HG03060 (cell line): ENCODE data around the gene PIK3AP1.

Experiments
- ATAC-seq: cut with Tn5 transposase; IDR thresholded peaks from one replicate; pipeline ENCODE4 v1.9.1; 2021; ENCODE audit warnings: low read depth, moderate number of reproducible peaks; ENCODE audit not compliant: unreplicated experiment

PIK3AP1 gene

DNA sequence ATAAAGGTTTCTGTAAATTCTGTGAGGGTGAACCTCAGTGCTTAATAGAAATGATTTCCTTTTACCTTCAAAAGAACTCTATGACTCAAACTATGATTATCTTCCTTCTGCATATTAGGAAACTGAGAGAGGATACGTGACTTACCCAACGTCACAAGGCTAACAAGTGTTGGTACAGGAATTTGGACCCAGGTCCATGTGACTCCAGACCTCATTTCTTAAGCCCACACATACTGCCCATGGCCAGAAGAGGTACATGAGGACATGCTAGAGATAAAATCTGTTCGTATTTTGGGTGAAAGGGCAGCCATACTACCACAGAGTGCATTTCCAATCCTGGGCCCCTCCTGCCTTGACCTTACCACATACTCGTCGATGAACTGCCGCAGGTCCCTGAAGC, 72.0 kb downstream of the PIK3AP1 start:
- ATAC-seq, result no peak

DNA sequence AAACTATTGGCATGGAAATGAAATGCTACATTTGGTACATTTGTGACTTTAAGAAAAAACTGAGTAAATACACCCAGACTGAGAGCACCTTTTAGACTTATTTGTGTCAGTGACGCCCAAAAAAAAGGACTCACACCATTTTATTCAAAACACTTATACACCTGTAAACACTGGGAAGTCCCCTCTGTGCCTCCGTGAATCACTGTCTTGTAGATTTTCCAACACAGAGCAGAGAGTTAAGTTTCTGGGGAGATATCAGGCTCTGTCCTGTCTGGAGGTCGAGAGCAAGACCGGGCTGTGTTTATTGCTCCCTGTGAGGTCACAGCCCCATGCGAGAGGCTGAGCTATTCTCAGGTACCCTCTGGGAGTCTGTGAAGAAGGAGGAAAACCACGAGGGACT, 72.8 kb downstream of the PIK3AP1 start:
- no peak for ATAC-seq

DNA sequence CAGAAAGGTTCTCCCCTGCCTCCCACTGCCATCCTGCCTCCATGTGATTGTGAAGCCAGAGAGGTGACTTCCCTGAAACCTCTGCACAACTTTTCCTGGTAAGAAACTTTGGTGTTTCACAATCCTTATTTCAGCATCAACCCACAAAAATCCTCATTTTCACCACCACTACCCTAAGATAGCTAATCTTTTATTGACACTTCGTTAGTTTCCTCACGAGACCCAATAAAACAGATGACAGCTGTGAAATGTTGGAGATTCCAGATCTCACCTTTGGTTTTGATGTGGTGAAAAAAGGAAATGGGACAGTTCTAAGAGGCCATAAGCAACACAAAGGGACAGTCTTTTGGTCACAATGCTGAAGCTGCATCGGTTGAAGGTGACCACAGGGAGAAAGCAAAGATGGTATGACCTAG, 73.6 kb downstream of the PIK3AP1 start:
- ATAC-seq, result no peak

DNA sequence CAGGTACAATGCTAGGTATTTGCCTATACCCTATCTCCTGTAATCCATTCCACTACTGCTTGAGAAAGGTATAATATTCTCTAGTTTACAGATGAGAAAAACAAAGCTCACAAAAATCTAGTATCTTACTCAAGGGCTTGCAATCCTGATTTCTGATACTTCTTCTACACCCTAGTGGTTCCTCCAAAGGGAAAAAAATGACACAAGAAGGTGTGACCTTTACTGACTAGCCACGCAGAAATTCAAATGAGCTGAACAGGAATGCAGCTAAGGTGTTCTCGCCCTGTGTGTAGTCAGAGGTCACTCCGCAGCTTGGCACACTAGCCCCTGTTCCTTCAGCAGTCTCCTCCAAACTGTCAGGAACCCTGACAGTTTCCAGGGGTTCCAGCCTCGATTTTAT, 74.0 kb downstream of the PIK3AP1 start:
- ATAC-seq, result no peak

DNA sequence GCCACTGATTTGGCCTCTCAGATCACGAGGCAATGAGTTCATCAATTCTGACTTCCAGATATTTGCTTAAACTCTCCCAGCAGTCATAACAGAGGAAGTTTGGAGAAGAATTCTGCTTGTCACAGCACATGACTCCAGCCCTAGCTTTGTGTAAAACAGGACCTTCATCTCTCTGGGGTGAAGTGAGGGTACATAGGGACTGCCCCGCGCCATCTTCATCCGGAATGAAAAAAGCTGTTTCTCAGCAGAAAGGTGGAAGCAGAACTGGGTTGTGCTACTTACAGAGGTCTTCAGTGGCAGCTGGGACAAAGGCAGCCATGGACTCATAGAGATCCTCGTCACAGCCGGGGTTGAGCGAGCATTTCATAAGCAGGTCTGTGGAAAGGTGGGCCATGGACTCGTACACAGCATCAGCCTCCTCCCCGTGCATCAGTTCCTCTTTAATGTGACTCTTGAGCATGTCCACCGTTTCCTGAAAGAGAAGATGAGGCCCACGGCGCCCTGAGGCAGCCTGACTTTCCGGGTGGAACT, 75.1 kb downstream of the PIK3AP1 start:
- no peak for ATAC-seq

DNA sequence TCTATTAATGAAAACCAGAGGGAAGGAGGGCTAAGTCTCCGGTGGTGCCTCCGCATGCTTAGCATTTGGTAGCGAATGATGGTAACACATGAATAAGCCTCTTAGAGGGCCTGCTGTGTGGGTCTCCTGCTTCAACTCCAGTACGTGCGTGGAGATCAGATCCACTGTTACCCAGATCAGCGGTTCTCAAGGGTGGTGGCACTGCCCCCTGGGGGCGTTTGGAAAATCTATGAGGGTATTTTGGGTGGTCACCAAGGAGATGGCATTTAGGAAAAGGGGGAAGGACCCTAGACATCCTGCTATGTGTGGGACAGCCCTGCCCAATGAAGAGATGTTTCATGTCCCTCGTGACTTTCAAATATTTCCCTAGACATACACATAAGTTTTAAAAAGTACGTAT, 76.4 kb downstream of the PIK3AP1 start:
- no peak for ATAC-seq

DNA sequence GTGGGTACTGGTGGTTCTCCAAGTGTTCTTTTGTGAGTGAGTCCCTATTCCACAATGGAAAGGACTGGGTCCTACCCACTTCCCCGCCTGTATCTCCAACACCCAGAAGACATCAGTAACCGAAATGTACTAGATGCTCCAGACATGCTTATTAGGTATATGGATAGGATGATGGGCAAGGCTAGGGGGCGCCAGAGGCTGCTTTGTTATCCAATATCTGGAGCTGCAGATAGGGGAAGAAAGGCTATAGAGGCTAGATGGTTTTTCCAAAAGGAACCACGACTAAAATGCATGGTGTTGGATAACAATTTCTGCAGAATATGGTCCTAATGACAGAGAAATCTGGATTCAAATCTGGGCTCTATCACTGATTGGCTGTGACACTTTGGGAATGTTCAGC, 77.3 kb downstream of the PIK3AP1 start:
- ATAC-seq, result no peak

DNA sequence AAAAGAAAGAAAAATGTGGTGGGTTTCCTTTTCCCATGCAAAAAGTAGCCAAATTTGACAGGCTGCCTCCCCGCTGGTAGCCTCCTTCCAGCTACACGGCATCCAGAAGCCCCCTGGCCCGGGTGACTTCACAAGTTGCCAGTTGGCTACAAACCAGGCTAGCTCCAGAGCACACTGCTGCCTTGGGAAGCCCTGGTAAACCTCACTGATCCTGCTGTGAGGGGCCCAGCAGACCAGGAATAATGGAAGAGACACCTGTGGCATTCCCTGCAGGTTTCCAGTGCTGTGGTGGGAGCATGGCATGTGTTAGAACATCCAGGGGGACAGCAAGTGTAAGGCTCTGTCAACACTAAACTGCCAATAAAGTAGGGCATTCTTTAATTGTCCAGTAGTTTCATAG, 77.8 kb downstream of the PIK3AP1 start:
- ATAC-seq, result no peak

DNA sequence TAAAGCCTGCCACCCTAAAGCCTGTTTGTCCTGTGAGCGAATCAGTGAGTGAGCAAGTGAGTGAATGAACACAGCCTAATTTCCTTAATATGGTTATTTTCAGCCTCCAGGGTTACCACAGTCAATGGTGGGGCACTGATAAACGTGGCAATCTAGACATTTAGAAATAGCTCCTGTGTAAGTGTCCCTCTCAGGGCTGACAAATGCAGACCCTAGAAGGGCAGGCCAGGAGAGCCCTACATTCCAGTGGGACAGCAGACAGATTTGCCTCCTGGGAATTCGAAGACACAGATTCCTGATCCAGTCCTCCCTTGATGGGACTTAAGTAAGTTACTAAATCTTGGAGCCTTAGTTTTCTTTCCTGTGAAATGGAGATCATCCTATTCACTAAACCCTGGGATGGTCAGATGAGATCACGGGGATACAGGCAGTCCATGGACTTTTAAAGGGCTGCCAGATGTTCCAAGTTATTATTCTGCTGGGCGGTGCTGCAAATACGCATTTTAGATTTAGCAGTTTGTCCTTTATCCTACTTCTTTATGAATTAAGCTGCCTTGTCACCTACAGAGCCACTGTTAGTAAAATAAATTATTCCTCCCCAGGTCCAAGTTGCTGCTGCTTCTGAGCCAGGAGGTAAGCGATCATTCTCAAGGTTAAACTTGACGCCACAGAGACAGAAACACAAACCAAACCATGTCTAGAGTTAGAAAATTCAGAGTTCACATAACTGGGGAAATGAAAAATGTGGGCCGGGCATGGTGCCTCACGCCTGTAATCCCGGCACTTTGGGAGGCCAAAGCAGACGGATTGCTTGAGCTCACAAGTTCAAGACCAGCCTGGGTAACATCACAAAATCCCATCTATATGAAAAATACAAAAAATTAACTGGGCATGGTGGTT, 78.7 kb downstream of the PIK3AP1 start:
- no peak for ATAC-seq

DNA sequence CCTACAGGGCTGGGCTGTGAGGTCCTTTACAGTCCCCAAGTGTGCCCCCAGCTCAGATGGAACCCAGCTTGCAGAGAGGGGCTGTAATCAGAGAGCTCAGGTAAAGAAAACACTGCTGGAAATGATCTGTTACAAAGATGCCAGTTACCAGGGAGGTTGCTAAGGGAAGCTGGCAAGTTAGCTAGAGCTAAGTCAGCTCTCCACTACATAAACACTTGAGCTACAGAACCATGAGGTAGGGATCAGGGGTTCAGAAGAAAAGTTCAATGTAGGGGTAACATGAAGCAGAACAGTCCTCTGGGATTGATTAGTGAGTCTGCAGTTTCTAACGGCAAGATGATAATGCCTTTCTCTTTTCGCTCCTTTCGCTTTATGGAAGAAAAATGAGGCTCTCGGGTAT, 80.4 kb downstream of the PIK3AP1 start:
- no peak for ATAC-seq

DNA sequence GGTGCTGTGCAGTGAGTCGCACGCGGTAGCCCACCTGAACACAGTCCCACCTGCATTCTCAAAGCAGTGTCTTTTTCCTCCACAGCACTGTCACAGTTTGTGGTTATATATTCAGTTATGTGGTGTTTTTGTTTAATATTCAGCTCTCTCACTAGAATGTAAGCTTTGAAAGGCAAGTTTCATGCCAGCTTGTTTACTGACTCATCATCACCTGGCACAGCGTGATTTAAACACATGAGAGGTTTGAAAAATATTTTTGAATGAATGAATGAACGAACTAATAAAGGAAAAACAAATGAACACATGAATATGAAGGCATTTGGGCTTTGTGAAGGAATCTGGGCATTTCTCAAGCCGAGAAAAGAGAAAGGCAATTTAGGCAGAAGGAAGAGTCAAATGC, 81.6 kb downstream of the PIK3AP1 start:
- ATAC-seq, result no peak

DNA sequence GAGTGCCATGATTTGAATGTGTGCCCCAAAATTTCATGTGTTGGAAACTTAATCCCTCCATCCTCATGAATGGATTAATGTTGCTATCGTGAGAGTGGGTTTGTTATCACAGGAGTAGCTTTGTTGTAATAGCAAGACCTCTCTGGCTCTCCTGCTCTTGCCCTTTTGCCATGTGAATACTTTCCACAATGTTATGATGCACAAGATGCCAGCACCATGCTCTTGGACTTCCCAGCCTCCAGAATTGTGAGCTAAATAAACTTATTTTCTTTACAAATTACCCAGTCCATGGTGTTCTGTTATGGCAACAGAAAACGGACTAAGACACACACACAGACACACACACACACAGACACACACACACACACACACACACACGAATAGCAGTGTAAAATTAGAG, 82.2 kb downstream of the PIK3AP1 start:
- no peak for ATAC-seq

DNA sequence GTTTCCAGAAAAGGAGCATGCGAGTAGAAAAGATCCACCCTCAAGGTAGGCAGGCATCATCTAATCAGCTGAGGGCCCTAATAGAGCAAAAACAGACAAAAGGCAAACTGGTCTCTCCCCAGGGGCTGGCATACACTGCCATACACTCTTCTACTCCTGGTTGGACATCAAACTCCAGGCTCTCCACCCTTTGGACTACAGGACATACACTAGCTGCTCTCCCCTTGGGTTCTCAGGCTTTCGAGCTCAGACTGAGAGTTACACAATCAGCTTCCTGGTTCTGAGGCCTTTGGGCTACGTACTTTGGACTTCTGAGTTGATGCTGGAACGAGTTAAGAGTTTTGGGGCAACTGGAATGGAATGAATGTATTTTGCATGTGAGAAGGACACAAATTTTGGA, 82.6 kb downstream of the PIK3AP1 start:
- ATAC-seq, result no peak

DNA sequence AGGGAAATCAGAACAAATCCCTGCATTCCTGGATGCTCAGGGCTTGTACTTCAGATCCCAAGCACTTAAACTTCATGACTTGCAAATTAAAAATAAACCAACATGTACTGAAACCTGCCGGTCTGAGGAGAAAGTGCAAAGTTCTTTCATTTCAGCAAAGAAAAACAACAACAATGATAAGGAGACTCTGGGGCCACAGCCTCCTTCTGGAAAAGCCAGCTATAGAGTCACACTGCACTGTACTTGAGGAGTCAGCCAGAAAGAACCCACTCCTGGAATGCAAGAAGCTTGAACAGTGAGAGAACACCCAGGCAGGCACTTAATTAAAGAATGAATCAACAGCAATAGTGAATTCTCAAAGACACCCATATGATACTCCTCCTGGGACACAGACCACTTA, 83.8 kb downstream of the PIK3AP1 start:
- ATAC-seq, result no peak

DNA sequence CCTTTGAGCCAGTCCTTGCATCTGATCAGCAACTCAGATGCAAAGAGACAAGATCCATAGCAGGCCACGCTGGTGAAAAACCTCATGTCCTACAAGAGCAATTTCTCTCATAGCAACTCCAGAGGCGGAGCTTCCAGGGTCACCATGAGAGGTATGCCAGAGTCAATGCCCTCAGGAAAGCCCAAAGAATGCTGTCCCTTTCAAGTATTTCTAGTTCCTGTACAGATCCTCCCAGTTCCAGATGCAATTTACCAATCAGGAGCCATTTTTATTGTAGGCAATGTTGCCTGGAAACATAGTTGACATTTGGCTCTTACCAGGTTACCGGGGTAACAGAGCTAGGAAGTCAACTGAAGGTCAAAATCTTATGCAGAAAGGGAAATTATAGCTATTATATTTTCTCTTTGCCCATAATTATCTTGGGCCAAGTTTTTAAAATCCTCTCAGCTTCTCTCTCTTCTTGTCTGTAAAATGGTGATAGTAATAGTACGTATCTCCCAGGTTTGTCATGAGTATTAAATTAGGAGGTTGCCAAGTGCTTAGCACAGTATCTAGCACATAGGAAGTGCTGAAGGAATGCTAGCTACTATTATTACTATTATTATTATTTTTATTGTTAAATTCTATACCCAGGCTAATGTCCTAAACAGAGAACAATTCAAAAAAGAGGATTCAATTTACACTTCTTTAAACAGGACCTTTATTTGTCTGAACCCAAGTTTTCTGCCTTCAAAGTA, 87.2 kb downstream of the PIK3AP1 start:
- ATAC-seq, result no peak

DNA sequence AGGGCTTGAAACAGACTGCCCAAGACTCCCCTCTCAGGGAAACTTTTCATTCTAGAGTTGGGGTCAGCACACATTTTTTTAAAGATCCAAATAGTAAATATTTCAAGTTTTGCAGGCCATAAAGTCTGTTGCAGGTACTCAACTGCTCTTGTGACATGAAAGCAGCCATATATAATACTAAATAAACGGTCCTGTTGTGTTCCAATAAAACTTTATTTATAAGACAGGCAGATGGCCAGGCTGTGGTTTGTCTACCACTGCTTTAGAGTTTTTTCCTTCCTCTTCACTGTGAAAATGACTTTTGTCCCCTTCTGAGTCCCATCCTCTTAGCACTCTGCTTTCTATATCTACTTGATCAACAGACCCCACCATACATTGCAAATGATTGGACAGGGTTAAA, 93.0 kb downstream of the PIK3AP1 start:
- no peak for ATAC-seq

DNA sequence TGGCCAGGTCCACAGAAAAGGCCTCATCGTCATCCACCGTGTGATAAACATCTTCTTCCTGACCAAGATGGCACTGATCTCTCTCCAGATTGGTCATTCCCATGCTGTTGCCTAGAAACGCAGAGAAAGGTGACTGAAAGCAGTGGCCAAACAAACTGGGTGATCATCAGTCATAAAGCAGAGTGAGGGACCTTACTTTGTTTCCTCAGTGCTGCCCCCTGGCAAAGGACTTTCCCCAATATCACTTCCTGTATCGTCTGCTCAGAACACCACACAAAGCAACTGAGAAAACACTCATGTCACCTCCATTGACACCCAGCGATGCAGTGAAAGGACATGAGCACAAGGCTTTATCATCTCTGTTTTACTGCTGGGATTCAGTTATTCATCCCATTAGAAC, 93.5 kb downstream of the PIK3AP1 start:
- ATAC-seq, result no peak

DNA sequence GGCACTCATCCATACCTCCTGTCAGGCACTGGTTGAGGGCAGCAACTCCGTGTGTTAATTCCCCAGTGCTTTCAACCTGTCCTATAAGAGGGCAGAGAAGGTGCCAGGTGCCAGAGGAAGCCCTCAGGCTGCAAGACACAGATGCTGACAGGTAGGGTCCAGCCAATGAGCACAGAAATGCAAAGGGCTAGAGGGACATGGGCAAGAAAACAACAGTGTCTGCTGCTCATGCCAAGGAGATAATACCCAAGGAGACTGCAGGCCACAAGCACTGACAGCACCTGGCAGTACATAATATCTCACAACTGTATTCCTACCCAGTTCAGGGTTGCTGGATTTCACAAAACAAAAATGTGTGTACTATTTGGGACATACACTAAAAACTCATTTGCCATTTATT, 95.1 kb downstream of the PIK3AP1 start:
- ATAC-seq, result no peak

DNA sequence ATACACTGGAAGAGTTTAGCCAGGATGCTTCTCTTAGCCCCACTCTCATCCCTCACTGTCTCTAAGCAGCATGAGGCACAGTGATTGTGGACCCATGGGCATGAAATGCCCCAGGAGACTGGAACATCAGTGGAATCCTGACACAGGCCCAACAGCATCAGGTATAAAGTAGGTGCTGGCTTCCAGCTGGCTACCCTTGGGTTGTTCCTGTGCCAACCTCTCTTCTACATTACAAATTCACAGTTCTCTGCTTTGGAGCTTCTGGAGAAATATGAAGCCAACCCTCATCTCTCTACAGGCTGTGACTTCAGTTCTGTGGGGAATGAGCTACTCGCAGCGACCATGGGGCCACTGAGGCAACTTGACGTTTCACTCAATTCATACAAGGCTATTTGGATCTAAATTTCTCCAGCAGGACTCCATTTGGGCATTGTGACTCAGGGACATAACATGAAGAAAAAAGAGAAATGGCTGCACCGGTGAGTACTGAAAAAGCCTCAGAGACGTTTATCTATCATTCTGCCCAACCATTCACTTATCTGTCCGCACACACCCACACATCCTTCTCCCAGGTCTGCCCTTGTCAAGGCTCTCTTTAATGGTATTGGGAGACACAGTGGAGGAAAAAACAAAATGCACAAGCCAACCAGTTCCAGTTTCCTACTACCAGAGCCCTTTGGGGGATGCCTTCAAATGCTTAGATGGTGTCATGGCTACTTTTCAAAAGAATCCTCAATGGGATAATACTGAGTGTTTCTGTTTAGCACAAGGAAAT, 98.1 kb downstream of the PIK3AP1 start:
- no peak for ATAC-seq

DNA sequence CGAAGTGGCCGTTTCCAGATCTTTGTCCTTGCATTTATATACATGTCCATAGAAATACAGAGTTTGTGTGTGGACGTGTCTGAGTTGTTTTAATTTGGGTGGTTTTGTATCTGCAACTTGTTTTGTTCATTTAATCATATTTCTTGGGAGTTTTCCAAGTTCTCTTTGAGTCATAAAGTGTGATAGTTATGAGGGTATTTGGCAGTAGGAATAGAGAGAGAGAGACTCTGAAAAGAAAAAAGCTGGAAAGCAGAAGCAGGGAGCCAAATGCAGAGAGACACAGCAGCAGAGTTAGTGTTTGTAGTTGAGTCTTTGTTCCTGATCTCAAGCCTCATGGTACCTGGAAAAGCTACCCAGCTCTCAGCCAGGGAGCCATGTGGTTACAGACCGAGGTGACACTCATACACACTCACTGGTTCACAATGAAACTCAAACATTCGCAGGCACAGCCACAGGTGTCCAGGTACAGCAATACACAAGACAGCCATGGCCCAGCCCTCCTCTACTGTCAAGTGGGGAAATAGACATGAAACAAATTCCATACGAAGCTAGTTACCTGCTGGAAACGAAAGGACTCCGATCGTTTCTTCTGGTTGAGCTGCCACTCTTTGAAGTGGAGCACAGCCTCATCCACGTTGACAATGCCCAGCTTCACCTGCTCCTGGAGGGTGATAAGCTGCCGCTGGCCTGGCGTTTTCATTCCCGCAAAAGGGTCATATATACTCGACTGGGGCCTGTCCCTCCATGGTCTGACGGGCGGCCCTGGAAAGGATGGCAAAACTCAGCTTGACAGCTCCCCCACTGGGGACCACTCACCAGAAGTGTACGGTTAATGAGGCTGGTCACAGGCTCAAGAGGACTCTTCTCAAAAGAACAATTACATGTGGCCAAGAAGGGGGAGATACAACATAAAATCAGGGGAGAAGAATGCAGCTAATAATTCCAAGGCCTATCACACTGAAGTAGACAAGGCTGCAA, 100.2 kb downstream of the PIK3AP1 start:
- ATAC-seq, result no peak
